Ovary (tissue), 9 donors: Measurements from ENCODE around the gene ITGB7. TPM values are rescaled to one million over a fixed set of nuclear protein-coding genes. Genes with fewer than 3 reads are reported as not detected.
A peak's percentile ranks its signal among the peaks of the same experiment; 100 is the strongest.

ENCODE experiments used
- DNase-seq, 5 donors: peaks; one replicate each; pipeline ENCODE4 v3.0.0-alpha.2; 2019 to 2020
- H3K27ac ChIP-seq, 2 donors: fragments of 200-600 bp; one replicate each; pipeline versions ENCODE4 v1.5.1 to v1.8.0; 2019 to 2022
- H3K27me3 ChIP-seq: fragments of 200-600 bp; one replicate; pipeline ENCODE4 v1.8.0; 2022
- H3K36me3 ChIP-seq: fragments of 200-600 bp; sonication (generic); one replicate; pipeline ENCODE4 v1.5.1; 2019
- H3K4me1 ChIP-seq: one replicate; pipeline ENCODE4 v1.8.1; 2013; ENCODE audit warnings: mild to moderate bottlenecking, moderate library complexity; ENCODE audit not compliant: insufficient read depth
- H3K4me3 ChIP-seq: fragments of 200-600 bp; sonication (generic); one replicate; pipeline ENCODE4 v1.5.1; 2017
- H3K9me3 ChIP-seq, 2 donors: fragments of 200-600 bp in 1 of 2; sonication (generic) in 1 of 2; one replicate each; pipeline versions ENCODE4 v1.5.1 to v1.8.1; 2013 to 2019; ENCODE audit warnings: mild to moderate bottlenecking in 1 of 2, moderate library complexity in 1 of 2
- CTCF ChIP-seq, 3 donors: fragments of 450-650 bp in 2 of 3; fragments of 200-600 bp in 1 of 3; IDR thresholded peaks; one replicate each; pipeline versions ENCODE4 v1.5.1 to v1.8.0; 2016 to 2022; ENCODE audit warnings: antibody characterized with exemption in 3 of 3, mild to moderate bottlenecking in 1 of 3
- EP300 ChIP-seq: sonication (generic); formaldehyde crosslinking; IDR thresholded peaks from one replicate; pipeline ENCODE4 v1.6.1; 2017; ENCODE audit warnings: antibody characterized with exemption
- POLR2A ChIP-seq: fragments of 450-650 bp; IDR thresholded peaks from one replicate; pipeline ENCODE4 v1.6.1; 2017; ENCODE audit warnings: antibody characterized with exemption, mild to moderate bottlenecking, moderate library complexity
- WGBS, 3 donors: extraction: QIAGEN DNeasy Blood & Tissue Kit in 1 of 3; methylation state at CpG; one replicate each; pipeline versions ENCODE4 v1.1.5 to v1.1.7; 2013 to 2017; 5-methylcytosine and 5-hydroxymethylcytosine counted together
- intact Hi-C, 4 donors: fragments of 100-400 bp; cut with DNase I; formaldehyde crosslinking; loops; one replicate each; pipeline versions ENCODE4 v1.11.0 to v1.15.1; 2022 to 2023
- polyA plus RNA-seq, 2 donors: library from polyadenylated mRNA; stranded (reverse); fragments of 200-250 nt in 1 of 2; fragments of 350-450 nt in 1 of 2; fragmentation: Illumina TruSeq in 1 of 2; extraction: RNeasy Lipid Tissue Mini Kit (QIAGEN cat#74804) in 1 of 2; gene quantifications; one replicate each; pipeline ENCODE4 v1.2.3, GENCODE V29; 2013 to 2014
- total RNA-seq, 7 donors: library from RNA; depleted of rRNA in 2 of 7; stranded (reverse); fragments of >200 nt in 2 of 7; fragmentation: NEBNext Ultra II Directional in 3 of 7; extraction: Animal tissue kit (Norgen Biotek cat#: 25700) in 3 of 7; gene quantifications; one replicate each; pipeline versions ENCODE4 v1.1.0 to v1.2.4, GENCODE V29; 2016 to 2023
- donor health status: DM: no; HTN: no; CAD: no; lungs with moderate emphysema.
- donor health status: DM: no; HTN: no; CAD: no.
- donor health status: Bipolar disorder and iron deficiency.
- donor health status: DM: yes; HTN: yes; CAD: no.
- donor health status: DM: no; HTN: no; CAD: no.
- donor health status: DM: yes; HTN: yes; CAD: no.

The ITGB7 gene
- total and polyA plus RNA-seq, 9 donors, result 0.45 to 3.1 (median 1.7) TPM

GRCh38 chr12:53235164-53235563 lies 28.1 kb upstream of the ITGB7 start:
- Histone ChIP-seq H3K27ac (no peak overlapping the region), H3K4me1 (peaks cover 19% of the 10 kb centered on the region), H3K4me3 (no peak overlapping the region), H3K9me3 (no peaks in the 10 kb centered on the region), H3K27me3 (no peaks in the 10 kb centered on the region), H3K36me3 (no peaks in the 10 kb centered on the region)
- intact Hi-C loops, result no loop called here
- 55 to 66% (median 63%) methylated on average over 3 of the region's 3 CpGs for WGBS, 3 donors
- no peak for DNase-seq
- no peak for TF ChIP-seq EP300
- TF ChIP-seq POLR2A, result no peak
- no peak for TF ChIP-seq CTCF (IDR thresholded peaks at IDR 0.05)

GRCh38 chr12:53234271-53234914 lies 27.3 kb upstream of the ITGB7 start:
- no peak for TF ChIP-seq CTCF (IDR thresholded peaks at IDR 0.05)
- no peak for TF ChIP-seq POLR2A
- TF ChIP-seq EP300, result no peak
- 18 to 27% (median 19%) methylated on average over 12 of the region's 12 CpGs for WGBS, 3 donors
- Histone ChIP-seq H3K4me3 (no peak overlapping the region), H3K9me3 (no peaks in the 10 kb centered on the region), H3K36me3 (no peaks in the 10 kb centered on the region), H3K27me3 (no peaks in the 10 kb centered on the region), H3K4me1 (peaks cover 19% of the 10 kb centered on the region), H3K27ac (no peak overlapping the region)
- intact Hi-C loops, result no loop called here
- DNase-seq, result no peak

- no peak overlapping the region for H3K4me3 ChIP-seq
- no peak for DNase-seq
- H3K27me3 ChIP-seq, result no peaks in the 10 kb centered on the region
- intact Hi-C loops, result no loop called here
- TF ChIP-seq EP300 (no peak), CTCF (IDR thresholded peaks at IDR 0.05) (no peak), POLR2A (no peak)
- H3K27ac ChIP-seq, result peak overlapping the region in 1 of 2 donors; percentile 90
- no peaks in the 10 kb centered on the region for H3K9me3 ChIP-seq
- H3K36me3 ChIP-seq, result no peaks in the 10 kb centered on the region
- H3K4me1 ChIP-seq, result peaks cover 19% of the 10 kb centered on the region
- WGBS, 3 donors, result 51 to 69% (median 61%) methylated on average over 6 to 7 of the region's 7 CpGs
These were observed 26.6 kb upstream of the ITGB7 start for GRCh38 chr12:53233671-53234121.

GRCh38 chr12:53232646-53233461 lies 25.8 kb upstream of the ITGB7 start:
- 20 to 24% (median 24%) methylated on average over 11 of the region's 11 CpGs for WGBS, 3 donors
- peaks cover 19% of the 10 kb centered on the region for H3K4me1 ChIP-seq
- TF ChIP-seq CTCF (IDR thresholded peaks at IDR 0.05) (no peak), POLR2A (no peak), EP300 (no peak)
- H3K27me3 ChIP-seq, result no peaks in the 10 kb centered on the region
- peak; percentile 49 to 60 (median 56) for DNase-seq
- H3K9me3 ChIP-seq, result no peaks in the 10 kb centered on the region
- peak overlapping the region; percentile 68 for H3K4me3 ChIP-seq
- intact Hi-C loops, result no loop called here
- H3K27ac ChIP-seq, result peak overlapping the region; percentile 77 to 90
- H3K36me3 ChIP-seq, result no peaks in the 10 kb centered on the region
